Measurements from ENCODE around the gene MSRB1. TPM values are rescaled to one million over a fixed set of nuclear protein-coding genes. Genes with fewer than 3 reads are reported as not detected.

The MSRB1 gene
- total RNA-seq, 2 experiments from 2014 or later: 2.3 to 2.4 TPM

GRCh38 chr16:1919327-1919998 is 23.5 kb downstream of the MSRB1 start:
- H3K27ac ChIP-seq (ENCODE audit: low read depth in 1 of 2, low read length in 2 of 2): no peak overlapping the region
- Mint-ChIP-seq H3K9me3 (no peaks in the 10 kb centered on the region), H3K4me3 (no peak overlapping the region), H3K27me3 (peaks cover 66% of the 10 kb centered on the region), H3K27ac (no peak overlapping the region), H3K36me3 (ENCODE audit: low read depth) (no peaks in the 10 kb centered on the region), H3K4me1 (ENCODE audit: low read depth) (no peaks in the 10 kb centered on the region)
- ChIA-PET CTCF (no interaction called here), POLR2A (no interaction called here)
- ATAC-seq (ENCODE audit: poor library complexity) (no peak), DNase-seq (no peak)
- peaks cover 0 to 42% of the 10 kb centered on the region in 2 experiments for H3K9me3 ChIP-seq (ENCODE audit: control insufficient read depth in 1 of 2, insufficient read depth in 1 of 2, low read length in 2 of 2)
- no peak overlapping the region for H3K4me3 ChIP-seq (ENCODE audit: low read length)
- peaks cover 14% of the 10 kb centered on the region for H3K4me1 ChIP-seq (ENCODE audit: insufficient read depth, low read length)
- peaks cover 52 to 72% of the 10 kb centered on the region in 2 experiments for H3K27me3 ChIP-seq (ENCODE audit: control insufficient read depth in 1 of 2, insufficient read depth in 2 of 2, low read length in 2 of 2)
- TF ChIP-seq CTCF (IDR thresholded peaks at IDR 0.05): no peak
- H3K36me3 ChIP-seq (ENCODE audit: insufficient read depth, low read length): no peaks in the 10 kb centered on the region
- intact Hi-C loops (cut with DNase I, micrococcal nuclease): no loop called here

DNA sequence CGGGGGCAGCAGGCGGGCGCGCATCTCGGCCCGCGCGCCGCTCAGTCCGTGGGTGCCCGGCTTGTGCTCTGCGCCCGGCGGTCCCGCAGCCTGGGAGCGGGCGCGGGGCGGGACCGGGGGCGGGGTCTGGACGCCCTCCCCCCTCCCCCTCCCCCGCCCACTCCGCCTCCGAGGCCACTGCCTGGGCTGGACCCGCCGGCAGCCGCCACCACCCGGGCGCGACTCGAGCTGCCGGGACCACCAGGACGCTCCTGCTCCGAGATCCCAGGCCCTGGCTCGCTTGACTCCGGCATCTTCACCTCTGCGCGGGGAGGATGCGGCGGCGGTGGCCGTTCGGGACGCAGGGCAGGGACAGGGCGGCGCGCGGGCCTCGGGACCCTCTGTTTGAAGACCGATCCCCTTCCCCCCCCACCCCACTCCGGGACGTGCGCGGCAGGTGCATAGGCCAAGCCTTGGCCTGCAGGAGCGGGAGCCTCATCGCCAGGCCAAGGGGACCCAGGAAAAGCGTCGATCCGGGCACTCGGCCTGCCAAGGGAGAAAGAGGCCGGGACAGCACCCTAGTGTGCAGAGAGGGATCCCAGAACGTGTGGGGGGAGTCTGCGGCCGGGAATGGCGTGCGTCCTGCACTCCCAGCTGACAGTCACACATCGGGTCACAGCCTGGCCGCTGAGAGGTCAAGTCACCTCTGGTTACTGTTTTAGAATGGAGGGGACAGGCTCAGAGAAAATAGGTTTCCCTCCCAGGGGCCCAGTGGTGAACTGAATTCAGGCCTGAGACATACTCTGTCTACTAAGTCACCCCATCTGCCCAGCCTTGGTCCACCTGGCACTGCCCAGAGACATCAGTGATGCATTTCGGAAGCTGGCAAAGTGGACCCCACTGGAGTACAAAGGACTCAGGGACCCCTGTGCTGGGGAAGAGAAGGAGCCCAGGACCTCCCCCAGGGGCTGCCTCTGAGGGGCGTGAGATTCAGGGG is 24.4 kb downstream of the MSRB1 start, which contains the start of gene HS3ST6:
Gene HS3ST6, minus strand, starts transcription at position 65 of the 976 bp plus-strand sequence. CDS start 92 bp downstream, outside the sequence.
- Histone ChIP-seq H3K27me3 (ENCODE audit: control insufficient read depth in 1 of 2, insufficient read depth in 2 of 2, low read length in 2 of 2) (peaks cover 49 to 73% of the 10 kb centered on the region in 2 experiments), H3K4me1 (ENCODE audit: insufficient read depth, low read length) (peaks cover 10% of the 10 kb centered on the region), H3K9me3 (ENCODE audit: control insufficient read depth in 1 of 2, insufficient read depth in 1 of 2, low read length in 2 of 2) (peaks cover 0 to 38% of the 10 kb centered on the region in 2 experiments), H3K4me3 (ENCODE audit: low read length) (no peak within 1 kb of the TSS), H3K36me3 (ENCODE audit: insufficient read depth, low read length) (no peaks in the 10 kb centered on the region), H3K27ac (ENCODE audit: low read depth in 1 of 2, low read length in 2 of 2) (no peak within 1 kb of the TSS)
- CTCF ChIA-PET: no interaction called here
- no peak for ATAC-seq (ENCODE audit: poor library complexity)
- TF ChIP-seq CTCF (IDR thresholded peaks at IDR 0.05): no peak
- no peak for DNase-seq
- H3K27ac Mint-ChIP-seq: no peak within 1 kb of the TSS
- no peaks in the 10 kb centered on the region for H3K36me3 Mint-ChIP-seq (ENCODE audit: low read depth)
- peaks cover 58% of the 10 kb centered on the region for H3K27me3 Mint-ChIP-seq
- intact Hi-C loops (cut with DNase I, micrococcal nuclease): no loop called here
- no peaks in the 10 kb centered on the region for H3K9me3 Mint-ChIP-seq
- POLR2A ChIA-PET: no interaction called here
- no peaks in the 10 kb centered on the region for H3K4me1 Mint-ChIP-seq (ENCODE audit: low read depth)
- H3K4me3 Mint-ChIP-seq: no peak within 1 kb of the TSS

DNA sequence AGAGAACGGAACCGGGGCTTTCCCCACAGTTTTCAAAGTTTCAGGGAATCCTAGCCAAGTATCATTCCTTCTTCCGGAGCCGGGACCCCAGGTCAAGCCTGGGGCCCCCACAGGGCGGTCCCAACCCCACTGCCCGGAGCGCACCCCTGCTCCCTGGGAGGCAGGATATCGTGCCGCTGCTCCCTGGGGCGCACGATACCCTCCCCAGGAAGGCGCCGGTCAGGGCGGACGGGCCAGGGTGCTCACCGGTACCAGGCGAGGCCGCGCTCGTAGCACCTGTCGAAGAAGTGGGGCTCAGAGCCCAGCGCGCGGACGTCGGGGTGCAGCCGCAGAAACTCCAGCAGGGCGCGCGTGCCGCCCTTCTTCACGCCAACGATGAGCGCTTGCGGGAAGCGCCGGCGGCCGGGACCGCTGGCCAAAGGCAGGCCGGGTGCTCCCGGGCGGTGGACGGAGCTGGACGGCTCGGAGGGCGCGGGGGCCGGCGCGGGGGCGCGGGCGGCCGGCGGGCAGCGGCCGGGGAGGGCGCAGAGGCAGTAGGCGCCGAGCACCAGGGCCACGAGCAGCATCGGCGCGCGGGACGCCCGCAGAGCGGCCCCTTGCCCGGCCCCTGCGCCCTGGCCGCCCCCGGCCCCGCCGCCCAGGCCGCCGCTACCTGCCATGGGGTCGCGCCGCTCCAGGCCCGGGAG is 25.2 kb downstream of the MSRB1 start:
- POLR2A ChIA-PET: no interaction called here
- H3K9me3 Mint-ChIP-seq: no peaks in the 10 kb centered on the region
- no peaks in the 10 kb centered on the region for H3K36me3 ChIP-seq (ENCODE audit: insufficient read depth, low read length)
- CTCF ChIA-PET: no interaction called here
- ATAC-seq (ENCODE audit: poor library complexity) (no peak), DNase-seq (no peak)
- no peaks in the 10 kb centered on the region for H3K36me3 Mint-ChIP-seq (ENCODE audit: low read depth)
- no peak overlapping the region for H3K27ac Mint-ChIP-seq
- H3K4me1 Mint-ChIP-seq (ENCODE audit: low read depth): no peaks in the 10 kb centered on the region
- H3K9me3 ChIP-seq (ENCODE audit: control insufficient read depth in 1 of 2, insufficient read depth in 1 of 2, low read length in 2 of 2): peaks cover 0 to 30% of the 10 kb centered on the region in 2 experiments
- H3K27me3 ChIP-seq (ENCODE audit: control insufficient read depth in 1 of 2, insufficient read depth in 2 of 2, low read length in 2 of 2): peaks cover 41 to 71% of the 10 kb centered on the region in 2 experiments
- peaks cover 53% of the 10 kb centered on the region for H3K27me3 Mint-ChIP-seq
- no peak overlapping the region for H3K4me3 ChIP-seq (ENCODE audit: low read length)
- TF ChIP-seq CTCF (IDR thresholded peaks at IDR 0.05): no peak
- no peak overlapping the region for H3K4me3 Mint-ChIP-seq
- H3K4me1 ChIP-seq (ENCODE audit: insufficient read depth, low read length): peaks cover 5% of the 10 kb centered on the region
- intact Hi-C loops (cut with DNase I, micrococcal nuclease): no loop called here
- no peak overlapping the region for H3K27ac ChIP-seq (ENCODE audit: low read depth in 1 of 2, low read length in 2 of 2)
